ENCODE data around the gene LRRC8C. TPM values are rescaled to one million over a fixed set of nuclear protein-coding genes. Genes with fewer than 3 reads are reported as not detected.

Gene LRRC8C
- total RNA-seq, 2 donors from 2014 or later: 2.5 to 5.5 TPM

DNA sequence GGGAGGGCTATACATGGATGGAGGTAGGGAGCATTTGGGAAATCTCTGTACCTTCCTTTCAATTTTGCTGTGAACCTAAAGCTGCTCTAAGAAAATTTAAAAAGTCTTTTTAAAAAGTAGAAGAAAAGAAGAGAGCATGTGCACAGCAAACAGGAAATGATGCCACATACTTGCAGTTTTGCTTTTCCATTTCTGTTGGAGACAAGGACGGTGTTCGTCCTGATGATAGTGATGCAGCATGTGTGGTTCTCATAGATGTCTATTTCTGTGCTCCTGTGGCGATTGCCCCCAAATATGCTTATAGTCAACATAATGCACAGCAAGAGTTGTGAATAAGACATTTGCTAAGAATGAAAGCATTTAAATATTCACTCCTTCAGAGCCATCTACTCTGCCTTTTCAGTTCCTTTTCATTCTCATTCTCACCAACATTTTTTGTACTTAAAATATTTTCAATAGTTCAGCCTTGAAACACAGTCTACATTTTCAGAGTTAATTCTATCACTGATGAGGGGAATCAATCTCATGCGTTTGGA is 66.6 kb downstream of the LRRC8C start:
- TF ChIP-seq, protein P1, sequence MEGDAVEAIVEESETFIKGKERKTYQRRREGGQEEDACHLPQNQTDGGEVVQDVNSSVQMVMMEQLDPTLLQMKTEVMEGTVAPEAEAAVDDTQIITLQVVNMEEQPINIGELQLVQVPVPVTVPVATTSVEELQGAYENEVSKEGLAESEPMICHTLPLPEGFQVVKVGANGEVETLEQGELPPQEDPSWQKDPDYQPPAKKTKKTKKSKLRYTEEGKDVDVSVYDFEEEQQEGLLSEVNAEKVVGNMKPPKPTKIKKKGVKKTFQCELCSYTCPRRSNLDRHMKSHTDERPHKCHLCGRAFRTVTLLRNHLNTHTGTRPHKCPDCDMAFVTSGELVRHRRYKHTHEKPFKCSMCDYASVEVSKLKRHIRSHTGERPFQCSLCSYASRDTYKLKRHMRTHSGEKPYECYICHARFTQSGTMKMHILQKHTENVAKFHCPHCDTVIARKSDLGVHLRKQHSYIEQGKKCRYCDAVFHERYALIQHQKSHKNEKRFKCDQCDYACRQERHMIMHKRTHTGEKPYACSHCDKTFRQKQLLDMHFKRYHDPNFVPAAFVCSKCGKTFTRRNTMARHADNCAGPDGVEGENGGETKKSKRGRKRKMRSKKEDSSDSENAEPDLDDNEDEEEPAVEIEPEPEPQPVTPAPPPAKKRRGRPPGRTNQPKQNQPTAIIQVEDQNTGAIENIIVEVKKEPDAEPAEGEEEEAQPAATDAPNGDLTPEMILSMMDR (conservative IDR thresholded peaks at IDR 0.05): no peak
- H3K4me1 ChIP-seq (ENCODE audit: control insufficient read depth, insufficient read depth, low read length): no peaks in the 10 kb centered on the region
- Mint-ChIP-seq H3K27me3 (ENCODE audit: insufficient read depth) (no peaks in the 10 kb centered on the region), H3K4me3 (no peak overlapping the region), H3K27ac (no peak overlapping the region), H3K4me1 (peaks cover 9% of the 10 kb centered on the region), H3K9me3 (no peaks in the 10 kb centered on the region), H3K36me3 (ENCODE audit: low read depth) (no peaks in the 10 kb centered on the region)
- no peaks in the 10 kb centered on the region for H3K36me3 ChIP-seq (ENCODE audit: control insufficient read depth, insufficient read depth, low read length)
- no peak for DNase-seq
- H3K9ac ChIP-seq (ENCODE audit: extremely low read depth, low read length, poor library complexity, severe bottlenecking): no peak overlapping the region
- H3K27me3 ChIP-seq (ENCODE audit: control insufficient read depth, insufficient read depth, low read length, poor library complexity, severe bottlenecking): no peaks in the 10 kb centered on the region
- H3K27ac ChIP-seq (ENCODE audit: low read depth, low read length): no peak overlapping the region
- no peak overlapping the region for H3K4me3 ChIP-seq (ENCODE audit: low read length)
- WGBS, 2 experiments (ENCODE audit: insufficient coverage in 1 of 2, insufficient read length in 1 of 2): 90 to 92% methylated on average over 2 to 4 of the region's 4 CpGs
- H3K9me3 ChIP-seq (ENCODE audit: control insufficient read depth, low read length): no peaks in the 10 kb centered on the region

DNA sequence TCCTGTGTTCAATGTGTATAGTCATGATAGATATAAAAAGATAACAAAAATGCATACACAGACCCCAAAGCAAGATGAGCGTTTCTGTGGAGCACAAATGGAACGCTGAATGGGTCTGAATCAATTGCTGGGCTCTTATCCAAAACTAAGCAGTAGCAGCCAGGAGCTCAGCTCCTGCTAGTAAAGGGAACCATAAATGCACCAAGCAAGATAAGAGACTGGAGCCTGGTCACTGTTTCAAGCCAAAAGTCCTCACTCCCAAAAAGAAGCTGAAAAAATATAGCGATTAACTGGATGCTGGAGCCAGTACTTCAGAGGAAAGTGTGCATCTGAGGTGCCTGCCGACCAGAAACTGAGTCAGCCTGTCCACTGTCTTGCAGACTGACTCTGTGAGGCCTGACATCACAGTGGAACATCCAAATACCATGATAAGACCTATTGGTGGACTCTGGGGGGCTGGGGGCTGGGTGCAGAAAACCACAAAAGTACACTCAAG is 68.9 kb downstream of the LRRC8C start:
- H3K9me3 ChIP-seq (ENCODE audit: control insufficient read depth, low read length): no peaks in the 10 kb centered on the region
- no peaks in the 10 kb centered on the region for H3K4me1 ChIP-seq (ENCODE audit: control insufficient read depth, insufficient read depth, low read length)
- Mint-ChIP-seq H3K36me3 (ENCODE audit: low read depth) (no peaks in the 10 kb centered on the region), H3K27me3 (ENCODE audit: insufficient read depth) (no peaks in the 10 kb centered on the region), H3K9me3 (no peaks in the 10 kb centered on the region), H3K4me1 (no peaks in the 10 kb centered on the region), H3K27ac (no peak overlapping the region), H3K4me3 (no peak overlapping the region)
- no peaks in the 10 kb centered on the region for H3K36me3 ChIP-seq (ENCODE audit: control insufficient read depth, insufficient read depth, low read length)
- no peaks in the 10 kb centered on the region for H3K27me3 ChIP-seq (ENCODE audit: control insufficient read depth, insufficient read depth, low read length, poor library complexity, severe bottlenecking)
- no peak for DNase-seq
- no peak overlapping the region for H3K27ac ChIP-seq (ENCODE audit: low read depth, low read length)
- no peak overlapping the region for H3K4me3 ChIP-seq (ENCODE audit: low read length)
- no peak overlapping the region for H3K9ac ChIP-seq (ENCODE audit: extremely low read depth, low read length, poor library complexity, severe bottlenecking)
- TF ChIP-seq, protein P1 (conservative IDR thresholded peaks at IDR 0.05): no peak
- WGBS, 2 experiments (ENCODE audit: insufficient coverage in 1 of 2, insufficient read length in 1 of 2): 91 to 96% methylated on average over 2 to 4 of the region's 4 CpGs

DNA sequence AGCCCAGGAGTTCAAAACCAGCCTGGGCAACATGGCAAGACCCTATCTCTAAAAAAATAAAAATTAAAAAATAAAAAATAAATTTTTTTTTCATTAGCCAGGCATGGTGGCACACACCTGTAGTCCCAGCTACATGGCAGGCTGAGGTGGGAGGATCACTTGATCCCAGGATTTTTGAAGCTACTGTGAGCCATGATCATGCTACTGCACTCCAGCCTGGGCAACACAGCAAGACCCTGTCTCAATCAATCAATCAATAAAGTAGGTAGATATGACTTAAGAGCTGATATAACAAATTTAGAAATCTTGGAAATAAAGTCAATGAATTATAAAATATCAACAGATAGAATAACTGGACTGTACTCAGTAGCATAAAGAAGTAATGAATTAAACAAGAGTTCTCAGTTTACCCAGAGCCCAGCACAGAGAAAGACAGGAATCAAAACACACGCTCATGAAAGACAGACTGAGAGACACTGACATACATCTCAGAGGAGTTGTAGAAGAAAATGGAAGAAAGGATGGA is 69.7 kb downstream of the LRRC8C start:
- H3K36me3 ChIP-seq (ENCODE audit: control insufficient read depth, insufficient read depth, low read length): no peaks in the 10 kb centered on the region
- Mint-ChIP-seq H3K27me3 (ENCODE audit: insufficient read depth) (no peaks in the 10 kb centered on the region), H3K4me3 (no peak overlapping the region), H3K4me1 (no peaks in the 10 kb centered on the region), H3K9me3 (no peaks in the 10 kb centered on the region), H3K36me3 (ENCODE audit: low read depth) (no peaks in the 10 kb centered on the region), H3K27ac (no peak overlapping the region)
- H3K27ac ChIP-seq (ENCODE audit: low read depth, low read length): no peak overlapping the region
- H3K4me1 ChIP-seq (ENCODE audit: control insufficient read depth, insufficient read depth, low read length): no peaks in the 10 kb centered on the region
- H3K9ac ChIP-seq (ENCODE audit: extremely low read depth, low read length, poor library complexity, severe bottlenecking): no peak overlapping the region
- no peak overlapping the region for H3K4me3 ChIP-seq (ENCODE audit: low read length)
- H3K9me3 ChIP-seq (ENCODE audit: control insufficient read depth, low read length): no peaks in the 10 kb centered on the region
- no peak for DNase-seq
- H3K27me3 ChIP-seq (ENCODE audit: control insufficient read depth, insufficient read depth, low read length, poor library complexity, severe bottlenecking): no peaks in the 10 kb centered on the region
- WGBS, 2 experiments (ENCODE audit: insufficient coverage in 1 of 2, insufficient read length in 1 of 2): 100% methylated on average over 1 of the region's 1 CpG
- TF ChIP-seq, protein P1 (conservative IDR thresholded peaks at IDR 0.05): no peak
